Loucy (cell line): ENCODE results near the gene FLT4.

Experiments used
- H2AFZ ChIP-seq: fragments of 200-600 bp; sonication (generic); 2 replicates; pipeline ENCODE4 v1.6.0; 2016; ENCODE audit warnings: antibody characterized with exemption, mild to moderate bottlenecking, low read length, moderate library complexity
- H3F3A ChIP-seq: fragments of 200-600 bp; 2 replicates; pipeline ENCODE4 v1.6.0; 2016; ENCODE audit warnings: antibody characterized with exemption, low read depth, mild to moderate bottlenecking
- H3K27me3 ChIP-seq: fragments of 200-600 bp; sonication (generic); 2 replicates; pipeline ENCODE4 v1.6.1; 2014; ENCODE audit warnings: low read length, mild to moderate bottlenecking; ENCODE audit not compliant: insufficient read depth, poor library complexity, severe bottlenecking
- H3K36me3 ChIP-seq: fragments of 200-600 bp; sonication (generic); 2 replicates; pipeline ENCODE4 v1.6.1; 2016; ENCODE audit warnings: low read length; ENCODE audit not compliant: insufficient read depth
- H3K4me1 ChIP-seq: fragments of 200-600 bp; sonication (generic); 2 replicates; pipeline ENCODE4 v1.5.1; 2014; ENCODE audit warnings: low read length, mild to moderate bottlenecking; ENCODE audit not compliant: insufficient read depth, poor library complexity, severe bottlenecking
- H3K4me2 ChIP-seq: fragments of 200-600 bp; sonication (generic); 2 replicates; pipeline ENCODE4 v1.6.0; 2014; ENCODE audit warnings: antibody characterized with exemption, low read length, low read depth, mild to moderate bottlenecking; ENCODE audit not compliant: poor library complexity, severe bottlenecking
- H3K4me3 ChIP-seq: fragments of 200-600 bp; sonication (generic); 2 replicates; pipeline ENCODE4 v1.5.1; 2014; ENCODE audit warnings: low read length, mild to moderate bottlenecking, mixed read lengths; ENCODE audit not compliant: poor library complexity, severe bottlenecking
- H3K79me2 ChIP-seq: fragments of 200-600 bp; sonication (generic); 2 replicates; pipeline ENCODE4 v1.6.1; 2014; ENCODE audit warnings: low read length; ENCODE audit not compliant: insufficient read depth
- H3K9ac ChIP-seq: fragments of 200-600 bp; sonication (generic); 2 replicates; pipeline ENCODE4 v1.6.0; 2014; ENCODE audit warnings: mild to moderate bottlenecking, low read depth, low read length, moderate library complexity; ENCODE audit not compliant: poor library complexity, severe bottlenecking
- H3K9me2 ChIP-seq: fragments of 200-600 bp; sonication (generic); replicated peaks from 2 replicates; pipeline ENCODE4 v1.6.1; 2016; ENCODE audit warnings: low read depth, low read length, mixed read lengths
- H3K9me3 ChIP-seq: fragments of 200-600 bp; sonication (generic); 2 replicates; pipeline ENCODE4 v1.6.1; 2014; ENCODE audit warnings: mild to moderate bottlenecking, antibody characterized with exemption, low read length, low read depth; ENCODE audit not compliant: insufficient read depth
- H4K20me1 ChIP-seq: fragments of 200-600 bp; sonication (generic); 2 replicates; pipeline ENCODE4 v1.6.0; 2014; ENCODE audit warnings: antibody characterized with exemption, low read length, mild to moderate bottlenecking; ENCODE audit not compliant: insufficient read depth, poor library complexity, severe bottlenecking
- CTCF ChIP-seq: fragments of 200-600 bp; sonication (generic); conservative IDR thresholded peaks from 2 replicates; pipeline ENCODE4 v1.5.1; 2014; ENCODE audit warnings: mild to moderate bottlenecking, antibody characterized with exemption, low read length
- EZH2phosphoT487 ChIP-seq: fragments of 200-600 bp; IDR thresholded peaks from 2 replicates; pipeline ENCODE4 v1.6.1; 2018; ENCODE audit warnings: antibody characterized with exemption, mild to moderate bottlenecking, moderate library complexity, borderline replicate concordance

The FLT4 gene

DNA sequence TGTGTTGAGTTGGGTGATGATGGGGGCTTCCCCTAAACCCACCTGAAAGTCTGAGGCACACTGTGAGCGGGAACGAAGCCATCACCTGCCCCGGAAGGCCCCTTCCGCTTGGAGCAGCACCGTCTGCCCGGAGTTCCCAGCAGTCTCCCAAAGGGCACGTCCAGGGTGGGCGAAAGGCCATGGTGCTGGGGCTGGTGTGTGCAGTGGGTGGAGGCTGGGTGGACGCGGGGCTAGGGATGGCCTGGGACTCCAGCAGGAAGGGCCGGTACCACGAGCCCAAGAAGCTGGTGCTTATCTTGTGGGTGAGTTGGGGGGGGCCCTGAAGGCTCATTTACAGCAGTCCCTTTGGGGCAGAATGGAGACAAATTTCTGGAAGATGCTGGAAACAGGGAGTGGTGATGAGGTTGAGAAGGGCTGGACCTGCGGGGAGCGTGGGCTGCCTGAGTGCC lies 4.6 kb downstream of the FLT4 start:
- Histone ChIP-seq H4K20me1 (no peaks in the 10 kb centered on the region), H3K36me3 (no peaks in the 10 kb centered on the region), H3K9me2 (no peaks in the 10 kb centered on the region), H3F3A (no peaks in the 10 kb centered on the region), H3K9me3 (no peaks in the 10 kb centered on the region), H3K4me1 (no peaks in the 10 kb centered on the region), H3K79me2 (no peaks in the 10 kb centered on the region), H2AFZ (no peak overlapping the region), H3K9ac (no peak overlapping the region), H3K27me3 (no peaks in the 10 kb centered on the region), H3K4me2 (no peak overlapping the region), H3K4me3 (no peak overlapping the region)
- no peak for TF ChIP-seq EZH2phosphoT487
- no peak for TF ChIP-seq CTCF

DNA sequence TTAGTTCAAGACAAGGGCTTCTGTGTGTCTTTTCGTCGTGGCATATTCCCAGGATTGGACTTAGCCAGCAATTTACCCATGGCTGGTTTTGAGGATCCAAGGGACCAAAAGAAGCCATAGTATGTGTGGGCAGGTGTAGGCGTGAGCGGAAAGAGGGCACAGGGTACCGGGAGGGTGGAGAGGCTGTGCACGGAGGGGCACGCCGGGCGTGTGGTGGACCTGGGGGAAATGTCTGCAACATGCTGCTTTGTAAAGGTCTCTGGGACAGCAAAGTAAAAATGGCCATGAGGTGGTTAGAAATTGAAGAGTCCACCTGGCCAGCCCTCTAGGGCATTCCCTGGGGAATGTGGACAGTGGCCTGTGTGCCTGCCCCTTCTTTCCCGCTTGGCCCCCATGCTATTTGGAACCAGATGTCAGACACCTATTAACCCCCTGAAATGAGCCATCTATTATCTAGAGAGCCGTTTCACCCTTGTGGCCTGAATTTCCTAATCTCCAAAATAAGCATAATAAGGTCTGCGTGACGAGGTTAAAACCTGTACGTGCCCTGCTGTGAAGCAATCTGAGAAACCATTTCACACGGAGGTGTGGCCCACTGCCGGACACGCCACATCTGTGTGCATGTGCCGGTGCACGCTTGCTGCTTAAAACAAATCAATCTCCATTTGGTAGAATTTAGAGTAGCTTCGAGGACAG lies 5.1 kb downstream of the FLT4 start:
- Histone ChIP-seq H3K4me1 (no peaks in the 10 kb centered on the region), H3K9me3 (no peaks in the 10 kb centered on the region), H2AFZ (no peak overlapping the region), H3K4me3 (no peak overlapping the region), H3K79me2 (no peaks in the 10 kb centered on the region), H3K27me3 (no peaks in the 10 kb centered on the region), H4K20me1 (no peaks in the 10 kb centered on the region), H3K36me3 (no peaks in the 10 kb centered on the region), H3K4me2 (no peak overlapping the region), H3F3A (no peaks in the 10 kb centered on the region), H3K9ac (no peak overlapping the region), H3K9me2 (no peaks in the 10 kb centered on the region)
- TF ChIP-seq CTCF = no peak
- TF ChIP-seq EZH2phosphoT487 = no peak

DNA sequence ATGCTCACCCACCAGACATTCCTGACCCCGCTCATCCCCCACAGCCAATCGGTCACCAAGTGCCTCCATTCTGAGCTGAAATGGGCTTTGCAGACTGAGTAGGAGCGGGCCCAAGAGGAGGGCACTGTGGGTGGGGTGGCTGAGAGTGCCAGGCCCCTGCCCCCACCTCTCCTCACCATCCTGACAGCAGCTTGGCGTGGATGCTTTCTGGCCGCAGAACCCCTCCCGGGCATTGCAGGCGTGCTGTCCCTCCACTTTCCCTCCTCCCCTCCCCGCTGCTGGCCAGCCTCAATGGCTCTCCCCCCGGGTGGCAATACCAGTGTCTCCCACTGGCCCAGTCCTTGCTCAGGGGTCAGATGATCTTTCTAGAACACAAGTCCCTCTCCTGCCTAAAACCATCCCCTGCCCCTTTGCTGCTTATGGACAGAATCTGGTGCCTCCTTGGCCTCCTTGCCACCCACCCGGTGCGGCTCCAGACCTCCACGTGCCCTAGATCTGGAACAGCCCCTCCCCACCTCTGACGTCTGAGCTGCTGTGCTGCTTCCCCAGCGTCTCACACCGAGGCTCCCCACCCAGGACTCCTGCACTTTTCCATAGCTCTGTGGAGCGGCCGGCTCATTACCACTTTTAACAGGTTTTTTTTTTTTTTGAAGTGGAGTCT lies 6.1 kb downstream of the FLT4 start:
- H3K9ac ChIP-seq = no peak overlapping the region
- H3K36me3 ChIP-seq = no peaks in the 10 kb centered on the region
- H3K4me2 ChIP-seq = no peak overlapping the region
- no peaks in the 10 kb centered on the region for H4K20me1 ChIP-seq
- H3K27me3 ChIP-seq = no peaks in the 10 kb centered on the region
- no peak overlapping the region for H2AFZ ChIP-seq
- H3K4me1 ChIP-seq = no peaks in the 10 kb centered on the region
- no peak for TF ChIP-seq EZH2phosphoT487
- no peak for TF ChIP-seq CTCF
- H3F3A ChIP-seq = no peaks in the 10 kb centered on the region
- H3K4me3 ChIP-seq = no peak overlapping the region
- H3K9me2 ChIP-seq = no peaks in the 10 kb centered on the region
- no peaks in the 10 kb centered on the region for H3K79me2 ChIP-seq
- no peaks in the 10 kb centered on the region for H3K9me3 ChIP-seq
